HG03378 (cell line): Measurements from ENCODE around the gene LZTS3.
"Not testable (repeated sequence)": the region's sequence is repeated elsewhere in the genome, so short reads cannot be mapped to it uniquely, and the experiment has no call there.

Experiments
- ATAC-seq: cut with Tn5 transposase; IDR thresholded peaks from one replicate; pipeline ENCODE4 v1.9.1; 2021; ENCODE audit warnings: mild to moderate bottlenecking, moderate library complexity; ENCODE audit not compliant: unreplicated experiment

LZTS3 gene

DNA sequence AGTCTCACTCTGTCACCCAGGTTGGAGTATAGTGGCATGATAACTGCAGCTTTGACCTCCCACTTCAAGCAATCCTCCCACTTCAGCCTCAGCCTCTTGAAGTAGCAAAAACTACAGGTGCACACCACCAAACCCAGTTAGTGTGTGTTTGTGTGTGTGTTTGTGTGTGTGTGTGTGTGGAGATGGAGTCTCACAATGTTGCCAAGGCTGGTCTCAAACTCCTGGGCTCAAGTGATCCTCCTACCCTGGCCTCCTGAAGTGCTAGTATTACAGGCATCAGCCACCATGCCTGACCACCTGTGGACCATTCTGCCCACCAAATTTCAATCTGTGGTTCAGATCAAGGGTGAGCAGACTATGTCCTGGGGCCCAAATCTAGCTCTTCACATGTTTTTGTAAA lies 22.4 kb downstream of the LZTS3 start:
- ATAC-seq: no peak

GRCh38 chr20:3146732-3147341 lies 26.5 kb downstream of the LZTS3 start:
- no peak for ATAC-seq

- no peak for ATAC-seq
These were observed 31.6 kb downstream of the LZTS3 start for GRCh38 chr20:3141757-3142156.

DNA sequence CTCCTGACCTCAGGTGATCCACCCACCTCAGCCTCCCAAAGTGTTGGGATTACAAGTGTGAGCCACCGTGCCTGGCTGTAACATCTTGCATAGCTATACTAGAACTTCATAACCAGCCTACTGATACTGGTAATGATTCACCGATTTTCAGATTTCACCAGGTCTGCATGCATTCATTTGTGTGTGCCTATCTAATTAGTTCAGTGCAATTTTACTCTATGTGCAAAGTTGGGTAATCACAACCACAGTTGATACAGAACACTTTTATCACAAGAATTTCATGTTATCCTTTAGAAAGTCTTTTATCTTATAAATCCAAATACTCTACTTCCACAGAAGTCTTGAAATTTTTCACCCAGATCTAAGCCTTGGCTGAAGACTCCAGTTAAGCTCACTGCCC lies 35.9 kb downstream of the LZTS3 start:
- ATAC-seq: no peak

GRCh38 chr20:3135507-3136070 lies 37.8 kb downstream of the LZTS3 start:
- no peak for ATAC-seq

DNA sequence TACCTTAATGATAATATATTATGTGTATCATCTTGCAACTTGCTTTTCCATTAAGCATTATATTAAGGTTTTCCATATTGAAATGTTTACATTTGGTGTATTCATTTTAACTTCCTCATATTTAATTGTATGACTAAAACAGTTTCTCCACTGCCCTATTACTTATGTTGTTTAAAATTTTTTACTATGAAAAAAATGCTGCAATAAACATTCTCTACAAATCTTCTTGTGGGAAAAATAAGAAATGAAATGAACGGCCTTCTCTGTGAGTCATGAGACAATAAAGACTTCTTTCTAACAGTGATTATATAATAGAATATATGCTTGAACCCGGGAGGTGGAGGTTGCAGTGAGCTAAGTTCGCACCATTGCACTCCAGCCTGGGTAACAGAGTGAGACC lies 39.2 kb downstream of the LZTS3 start:
- no peak for ATAC-seq

DNA sequence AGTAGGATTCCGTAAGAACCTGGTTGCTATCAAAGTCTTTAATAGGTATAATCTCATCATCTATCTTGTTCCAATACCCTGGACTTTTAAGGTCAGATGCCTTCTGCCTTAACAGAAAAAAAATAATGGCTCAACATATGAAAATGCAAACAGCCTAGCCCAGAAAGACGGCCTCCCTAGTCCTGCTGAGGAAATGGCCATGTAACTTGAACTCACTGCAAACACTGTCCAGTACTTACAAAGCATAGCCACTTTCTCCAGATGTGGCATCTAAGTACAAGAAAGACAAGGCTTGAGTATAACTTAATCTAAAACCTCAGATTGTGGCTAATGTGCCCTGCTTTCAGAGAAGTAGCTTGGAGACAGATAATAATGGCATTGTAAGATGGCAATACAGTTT lies 40.2 kb downstream of the LZTS3 start:
- no peak for ATAC-seq

GRCh38 chr20:3130051-3130600 lies 43.2 kb downstream of the LZTS3 start:
- no peak for ATAC-seq

- no peak for ATAC-seq
These were observed 44.3 kb downstream of the LZTS3 start for GRCh38 chr20:3129094-3129493.

DNA sequence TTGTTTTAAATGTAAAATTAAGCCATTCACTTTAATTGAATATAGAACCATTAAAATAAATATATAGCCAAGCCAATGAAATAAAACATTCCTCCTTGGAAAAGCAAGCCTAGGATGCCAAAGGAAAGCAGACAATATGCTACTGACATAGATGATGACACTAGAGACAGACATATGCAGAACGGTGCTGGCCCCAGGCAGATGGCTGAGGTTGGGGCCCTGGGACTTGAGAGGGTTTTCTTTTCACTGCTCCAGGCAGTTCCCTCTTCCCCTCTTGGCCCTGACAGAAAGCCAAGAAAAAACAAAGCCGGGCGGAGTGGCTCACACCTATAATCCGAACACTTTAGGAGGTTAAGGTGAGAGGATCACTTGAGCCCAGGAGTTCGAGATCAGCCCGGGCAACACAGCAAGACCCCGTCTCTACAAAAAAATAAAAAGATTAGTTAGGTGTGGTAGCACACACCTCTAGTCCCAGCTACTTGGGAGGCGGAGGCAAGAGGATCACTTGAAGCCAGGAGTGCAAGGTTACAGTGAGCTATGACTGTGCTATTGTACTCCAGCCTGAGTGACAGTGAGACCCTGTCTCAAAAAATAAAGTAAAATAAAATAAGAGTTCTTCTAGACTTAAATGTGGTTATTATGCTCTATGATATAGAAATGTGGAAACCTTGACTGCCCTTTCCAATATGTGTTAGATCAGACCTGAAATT lies 44.9 kb downstream of the LZTS3 start:
- no peak for ATAC-seq

- ATAC-seq: no peak
These were observed 46.9 kb downstream of the LZTS3 start for GRCh38 chr20:3126527-3126859.

GRCh38 chr20:3125776-3126526 lies 47.4 kb downstream of the LZTS3 start:
- ATAC-seq: not testable (repeated sequence)

- ATAC-seq: not testable (repeated sequence)
These were observed 48.4 kb downstream of the LZTS3 start for GRCh38 chr20:3124773-3125560.

- ATAC-seq: not testable (repeated sequence)
These were observed 49.2 kb downstream of the LZTS3 start for GRCh38 chr20:3124163-3124562.

GRCh38 chr20:3123542-3123941 lies 49.8 kb downstream of the LZTS3 start:
- ATAC-seq: no peak

- ATAC-seq: no peak
These were observed 51.3 kb downstream of the LZTS3 start for GRCh38 chr20:3121955-3122610.

GRCh38 chr20:3121271-3121911 lies 52.0 kb downstream of the LZTS3 start:
- ATAC-seq: no peak

DNA sequence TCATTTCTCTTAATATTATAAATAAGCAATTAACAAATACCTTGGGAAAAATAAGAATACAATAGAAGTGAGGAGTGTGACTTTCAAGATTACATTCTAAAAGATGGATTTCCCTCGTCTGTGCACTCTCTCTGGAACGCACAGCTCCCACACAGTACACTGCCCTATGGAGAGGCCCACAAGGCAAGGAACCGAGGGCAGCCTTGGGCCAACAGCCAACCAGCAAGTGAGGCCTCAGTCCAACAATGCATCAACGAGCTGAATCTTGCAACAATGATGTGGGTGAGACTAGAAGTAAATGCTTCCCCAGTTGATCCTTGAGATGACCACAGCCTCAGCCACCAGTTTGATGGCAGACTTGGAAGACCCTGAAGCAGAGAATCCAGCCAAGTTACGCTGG lies 54.3 kb downstream of the LZTS3 start:
- no peak for ATAC-seq

DNA sequence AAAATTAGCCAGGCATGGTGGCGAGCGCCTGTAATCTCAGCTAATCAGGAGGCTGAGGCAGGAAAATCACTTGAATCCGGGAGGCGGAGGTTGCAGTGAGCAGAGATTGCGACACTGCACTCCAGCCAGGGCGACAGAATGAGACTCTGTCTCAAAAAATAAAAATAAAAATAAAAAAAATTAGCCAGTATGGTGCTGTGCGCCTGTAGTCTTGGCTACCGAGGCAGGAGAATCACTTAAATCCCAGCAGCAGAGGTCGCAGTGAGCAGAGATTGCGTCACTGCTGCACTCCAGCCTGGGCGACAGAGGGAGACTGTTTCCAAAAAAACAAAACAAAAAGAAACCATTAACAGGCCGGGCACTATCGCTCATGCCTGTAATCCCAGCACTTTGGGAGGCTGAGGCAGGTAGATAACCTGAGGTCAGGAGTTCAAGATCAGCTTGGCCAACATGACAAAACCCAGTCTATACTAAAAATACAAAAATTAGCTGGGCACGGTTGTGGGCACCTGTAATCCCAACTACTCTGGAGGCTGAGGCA lies 55.4 kb downstream of the LZTS3 start:
- ATAC-seq: not testable (repeated sequence)
